HUES48 (cell line): ENCODE results near the gene SETMAR.

Experiments used
- H3K27ac ChIP-seq: one replicate; pipeline ENCODE4 v1.7.0; 2013; ENCODE audit warnings: low read depth, low read length, inconsistent platforms
- H3K27me3 ChIP-seq: 2 replicates; pipeline ENCODE4 v1.6.1; 2013; ENCODE audit warnings: mild to moderate bottlenecking, low read length; ENCODE audit not compliant: control insufficient read depth, insufficient read depth
- H3K36me3 ChIP-seq: 2 replicates; pipeline ENCODE4 v1.6.1; 2013; ENCODE audit warnings: low read length; ENCODE audit not compliant: control insufficient read depth, insufficient read depth
- H3K4me1 ChIP-seq: 2 replicates; pipeline ENCODE4 v1.6.1; 2013; ENCODE audit warnings: mild to moderate bottlenecking, low read length; ENCODE audit not compliant: control insufficient read depth, insufficient read depth
- H3K4me3 ChIP-seq: 2 replicates; pipeline ENCODE4 v1.5.1; 2013; ENCODE audit warnings: mild to moderate bottlenecking, low read depth, low read length
- H3K9ac ChIP-seq: 2 replicates; pipeline ENCODE4 v1.6.1; 2013; ENCODE audit warnings: mild to moderate bottlenecking, low read depth, low read length, moderate library complexity
- H3K9me3 ChIP-seq: 2 replicates; pipeline ENCODE4 v1.6.1; 2013; ENCODE audit warnings: low read length; ENCODE audit not compliant: control insufficient read depth, insufficient read depth

Gene SETMAR

DNA sequence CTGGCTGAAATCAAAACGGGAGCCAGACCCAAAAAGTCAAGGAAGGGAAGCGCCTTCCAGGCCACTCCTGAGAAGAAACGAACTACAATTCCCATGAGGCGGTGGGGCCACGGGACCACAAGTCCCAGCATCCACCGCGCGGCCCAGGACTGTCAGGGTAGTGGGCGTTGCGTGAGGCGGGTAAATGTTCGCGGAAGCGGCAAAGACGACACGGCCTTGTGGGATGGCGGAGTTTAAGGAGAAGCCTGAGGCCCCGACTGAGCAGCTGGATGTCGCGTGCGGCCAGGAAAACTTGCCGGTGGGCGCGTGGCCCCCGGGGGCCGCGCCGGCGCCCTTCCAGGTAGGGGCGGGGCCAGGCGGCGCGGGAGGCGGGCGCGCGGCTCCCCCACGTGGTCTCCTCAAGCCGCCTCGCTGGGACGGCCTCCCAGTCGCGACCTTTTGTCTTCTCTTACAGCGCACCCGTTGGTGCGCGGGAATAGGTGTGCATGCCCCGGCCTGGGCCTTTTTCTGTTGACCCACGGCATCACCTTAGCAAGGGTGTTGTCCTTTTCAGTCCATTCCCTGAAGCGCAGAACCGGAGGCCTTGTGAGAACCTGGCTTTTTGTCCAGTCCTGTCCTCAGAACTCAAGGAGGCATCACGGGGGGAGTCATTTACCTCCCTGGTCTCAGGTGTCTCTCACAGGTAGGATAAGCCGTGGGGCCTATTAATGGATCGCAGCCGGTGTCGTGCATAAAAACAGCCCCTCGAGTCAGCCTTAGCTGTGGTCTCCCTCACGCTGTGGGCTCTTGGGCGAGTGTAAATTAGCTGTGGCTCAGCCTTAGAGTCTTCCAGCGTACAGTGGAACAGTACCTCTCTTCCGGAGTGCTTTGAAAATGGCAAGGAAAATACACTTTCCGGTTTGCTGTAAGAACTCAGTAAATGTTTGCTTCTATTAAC lies at the start of gene SETMAR:
SETMAR (plus strand) TSS at position 183 of the 937 bp plus-strand sequence; CDS start at position 185, 2 bp downstream.
- Histone ChIP-seq H3K4me3 (peak within 1 kb of the TSS; percentile 81), H3K4me1 (peaks cover 17% of the 10 kb centered on the region), H3K9ac (peak within 1 kb of the TSS; percentile 96), H3K27ac (peak within 1 kb of the TSS; percentile 81), H3K27me3 (no peaks in the 10 kb centered on the region), H3K9me3 (no peaks in the 10 kb centered on the region), H3K36me3 (peaks cover 8% of the 10 kb centered on the region)

DNA sequence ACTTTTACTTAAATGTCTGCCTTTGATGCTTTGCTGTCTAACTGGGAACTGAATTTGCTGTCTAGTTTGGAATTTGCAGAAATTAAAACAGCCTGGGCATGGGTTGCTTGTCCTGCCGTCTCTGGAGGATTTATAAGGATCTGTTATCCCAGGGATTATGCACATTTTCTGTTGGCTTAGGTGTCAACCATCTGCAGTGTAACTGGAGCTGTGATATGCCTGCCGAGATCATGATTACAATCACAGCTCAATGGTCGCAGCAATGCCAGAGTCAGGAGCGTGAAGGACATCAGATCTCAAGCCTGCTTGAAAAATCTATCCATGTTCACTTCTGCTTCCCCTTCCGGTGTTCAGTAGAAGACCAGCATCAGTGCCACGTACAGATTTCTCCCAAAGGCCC lies 41.8 kb upstream of the SETMAR start:
- H3K4me3 ChIP-seq: no peak overlapping the region
- no peaks in the 10 kb centered on the region for H3K9me3 ChIP-seq
- H3K4me1 ChIP-seq: no peaks in the 10 kb centered on the region

DNA sequence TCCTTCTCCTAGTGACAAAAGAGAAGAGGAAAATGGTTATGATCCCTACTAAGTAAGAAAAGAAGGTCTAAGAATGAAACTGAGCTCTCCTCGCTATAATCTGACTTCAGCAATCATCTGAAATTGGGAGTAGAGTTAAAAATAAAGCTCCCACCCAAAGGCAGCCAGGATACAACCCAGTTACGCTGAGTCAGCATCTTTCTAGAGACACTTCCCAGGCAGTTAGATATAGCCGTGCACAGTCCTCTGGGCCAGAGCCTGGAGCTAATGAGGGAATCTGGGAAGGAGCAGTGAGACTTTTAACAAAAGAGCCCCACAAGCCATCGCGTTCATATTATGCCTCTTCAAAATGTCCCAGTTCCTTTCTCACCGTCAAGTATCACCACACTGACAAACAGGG lies 39.1 kb upstream of the SETMAR start:
- Histone ChIP-seq H3K4me3 (no peak overlapping the region), H3K4me1 (no peaks in the 10 kb centered on the region), H3K9ac (no peak overlapping the region), H3K27me3 (no peaks in the 10 kb centered on the region), H3K9me3 (no peaks in the 10 kb centered on the region), H3K36me3 (no peaks in the 10 kb centered on the region), H3K27ac (no peak overlapping the region)

More for the DNA sequence above, 41.8 kb upstream of the SETMAR start:
- Histone ChIP-seq H3K9ac (no peak overlapping the region), H3K27me3 (no peaks in the 10 kb centered on the region), H3K36me3 (no peaks in the 10 kb centered on the region), H3K27ac (no peak overlapping the region)

DNA sequence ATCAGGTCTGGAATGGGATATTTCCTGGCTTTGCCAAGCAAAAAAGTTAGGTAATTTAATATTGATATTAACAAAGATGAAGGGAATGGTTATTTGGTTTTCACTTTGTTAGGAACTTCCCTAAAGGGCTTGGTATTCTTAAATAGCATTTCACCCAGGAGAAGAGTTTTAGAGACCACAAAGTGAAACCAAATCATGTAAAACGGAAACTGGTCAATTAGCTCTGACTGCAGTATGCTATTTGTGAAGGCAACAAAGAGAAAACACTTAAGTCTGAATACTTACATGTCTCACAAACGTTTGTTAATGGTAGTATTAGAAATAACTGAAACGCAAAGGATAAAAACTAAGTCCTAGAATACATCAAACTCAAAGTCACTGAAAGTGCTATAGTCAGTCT lies 32.4 kb upstream of the SETMAR start:
- Histone ChIP-seq H3K4me3 (no peak overlapping the region), H3K4me1 (0 out of 2 replicates have a peak, but pooled peaks cover 4% of the 10 kb centered on the region), H3K9me3 (no peaks in the 10 kb centered on the region), H3K27ac (no peak overlapping the region), H3K9ac (no peak overlapping the region), H3K36me3 (no peaks in the 10 kb centered on the region), H3K27me3 (no peaks in the 10 kb centered on the region)

DNA sequence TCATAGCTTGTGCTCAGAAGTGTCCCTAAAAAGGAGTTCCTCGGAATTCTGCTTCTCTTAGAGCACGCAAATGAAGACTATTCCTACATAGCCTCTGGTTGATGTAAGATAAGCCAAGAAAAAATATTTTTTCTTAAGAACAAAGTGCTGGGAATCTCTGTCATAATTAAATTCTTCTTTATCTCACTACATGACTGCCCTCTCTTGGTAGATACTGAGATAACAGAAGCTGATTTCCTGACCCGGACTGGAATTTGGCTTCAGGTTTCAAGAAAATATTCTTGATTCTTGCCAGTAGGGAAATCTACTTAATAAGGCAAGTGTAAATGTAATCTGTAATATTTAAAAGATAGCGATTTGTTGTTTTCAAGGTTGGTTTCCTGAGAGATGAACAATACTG lies 31.3 kb upstream of the SETMAR start:
- H3K36me3 ChIP-seq: no peaks in the 10 kb centered on the region
- H3K27ac ChIP-seq: no peak overlapping the region
- no peak overlapping the region for H3K4me3 ChIP-seq
- no peak overlapping the region for H3K9ac ChIP-seq
- H3K27me3 ChIP-seq: no peaks in the 10 kb centered on the region
- H3K4me1 ChIP-seq: 0 out of 2 replicates have a peak, but pooled peaks cover 4% of the 10 kb centered on the region
- H3K9me3 ChIP-seq: no peaks in the 10 kb centered on the region

DNA sequence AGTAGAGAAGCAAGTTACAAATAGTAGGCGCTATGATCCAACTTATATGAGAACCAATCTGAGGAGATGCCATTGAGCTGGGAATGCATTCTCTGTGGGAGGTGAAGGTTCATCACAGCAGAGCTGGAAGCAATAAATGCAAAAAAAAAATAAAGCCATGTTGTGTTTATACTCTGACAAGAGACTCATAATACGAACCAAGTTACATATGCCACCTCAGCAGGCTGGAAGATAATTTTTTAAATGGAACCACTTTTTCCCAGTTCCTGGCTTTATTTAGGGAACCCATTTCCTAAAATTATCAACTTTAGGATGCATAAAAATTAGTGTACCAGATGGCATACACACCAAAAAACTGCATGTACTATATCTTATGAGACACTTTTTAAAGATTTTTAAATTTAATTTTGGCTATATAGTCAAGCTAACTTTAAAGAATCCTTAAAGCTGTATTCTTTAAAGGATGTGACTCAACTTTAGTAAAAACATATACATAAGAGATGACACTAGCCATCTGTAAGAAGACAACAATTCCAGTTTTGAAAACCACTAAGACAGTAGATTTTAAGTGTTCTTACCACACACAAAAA lies 23.6 kb upstream of the SETMAR start:
- peaks cover under 1% of the 10 kb centered on the region; the same call in 1 of the 2 replicates for H3K4me1 ChIP-seq
- H3K27ac ChIP-seq: no peak overlapping the region
- H3K36me3 ChIP-seq: no peaks in the 10 kb centered on the region
- H3K9me3 ChIP-seq: no peaks in the 10 kb centered on the region
- no peak overlapping the region for H3K9ac ChIP-seq
- H3K27me3 ChIP-seq: no peaks in the 10 kb centered on the region
- no peak overlapping the region for H3K4me3 ChIP-seq

DNA sequence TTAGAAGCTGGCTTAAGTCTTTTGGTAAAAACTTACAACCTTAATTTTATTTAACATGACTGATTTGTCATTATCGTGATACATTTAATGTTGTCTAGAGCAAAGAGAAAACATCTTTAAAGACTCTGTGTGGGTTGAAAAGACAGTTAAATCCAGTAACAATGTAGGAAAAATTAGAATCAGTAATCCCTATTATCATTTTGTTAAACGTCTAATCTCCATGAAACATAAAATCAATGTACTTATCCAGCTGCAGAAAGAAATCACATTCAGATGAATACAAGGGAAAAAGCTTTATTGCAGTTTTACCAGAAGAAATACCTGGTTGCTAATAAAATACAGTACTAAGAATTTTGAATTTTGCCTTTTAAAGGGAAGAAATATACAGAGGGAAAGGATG lies 21.2 kb upstream of the SETMAR start:
- Histone ChIP-seq H3K9ac (no peak overlapping the region), H3K27ac (no peak overlapping the region), H3K4me1 (peaks cover 4% of the 10 kb centered on the region; the same call in 1 of the 2 replicates), H3K27me3 (no peaks in the 10 kb centered on the region), H3K36me3 (no peaks in the 10 kb centered on the region), H3K4me3 (no peak overlapping the region), H3K9me3 (no peaks in the 10 kb centered on the region)

DNA sequence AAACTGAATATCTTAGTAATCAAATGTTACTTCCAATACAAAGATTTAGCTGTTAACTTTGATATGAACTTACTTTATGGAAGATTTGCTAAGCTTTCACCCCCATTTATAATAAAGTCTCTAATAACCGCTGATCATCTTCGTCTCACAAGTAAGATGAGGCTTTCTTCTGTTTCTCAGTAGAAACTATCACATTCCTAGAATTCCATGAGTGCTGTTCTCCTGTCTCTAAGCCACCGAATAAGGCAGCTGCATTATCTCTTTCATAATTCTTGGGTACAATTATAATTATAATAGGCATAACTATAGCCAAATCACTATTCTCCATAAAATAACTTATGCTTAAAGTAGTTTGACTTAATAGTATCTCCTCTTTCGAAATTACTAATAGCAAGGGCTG lies 18.3 kb upstream of the SETMAR start:
- no peak overlapping the region for H3K4me3 ChIP-seq
- H3K36me3 ChIP-seq: no peaks in the 10 kb centered on the region
- no peak overlapping the region for H3K27ac ChIP-seq
- peaks cover 4% of the 10 kb centered on the region; the same call in 1 of the 2 replicates for H3K4me1 ChIP-seq
- no peaks in the 10 kb centered on the region for H3K9me3 ChIP-seq
- H3K9ac ChIP-seq: no peak overlapping the region
- H3K27me3 ChIP-seq: no peaks in the 10 kb centered on the region

DNA sequence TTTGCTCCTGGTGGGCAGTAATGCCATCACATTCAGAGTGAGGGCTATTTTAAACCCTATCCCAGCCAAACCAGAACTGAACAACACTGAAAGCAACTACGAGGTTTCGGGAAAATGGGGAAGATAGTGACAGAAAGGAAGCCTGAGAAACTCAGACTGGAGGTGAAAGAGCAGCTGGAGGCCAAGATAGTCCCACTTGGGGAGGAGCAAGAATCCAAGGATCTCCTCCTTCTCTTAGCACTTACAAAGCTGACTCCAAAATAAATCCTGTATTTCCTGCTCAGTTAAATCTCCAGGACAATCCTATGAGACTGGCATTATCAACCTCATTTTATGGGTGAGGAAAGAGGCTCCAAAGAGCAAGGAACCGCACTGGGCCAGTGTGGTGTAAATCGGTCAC lies 14.1 kb upstream of the SETMAR start:
- Histone ChIP-seq H3K9me3 (no peaks in the 10 kb centered on the region), H3K4me1 (peaks cover 4% of the 10 kb centered on the region; the same call in 1 of the 2 replicates), H3K4me3 (no peak overlapping the region), H3K9ac (no peak overlapping the region), H3K27ac (no peak overlapping the region), H3K27me3 (no peaks in the 10 kb centered on the region), H3K36me3 (no peaks in the 10 kb centered on the region)

DNA sequence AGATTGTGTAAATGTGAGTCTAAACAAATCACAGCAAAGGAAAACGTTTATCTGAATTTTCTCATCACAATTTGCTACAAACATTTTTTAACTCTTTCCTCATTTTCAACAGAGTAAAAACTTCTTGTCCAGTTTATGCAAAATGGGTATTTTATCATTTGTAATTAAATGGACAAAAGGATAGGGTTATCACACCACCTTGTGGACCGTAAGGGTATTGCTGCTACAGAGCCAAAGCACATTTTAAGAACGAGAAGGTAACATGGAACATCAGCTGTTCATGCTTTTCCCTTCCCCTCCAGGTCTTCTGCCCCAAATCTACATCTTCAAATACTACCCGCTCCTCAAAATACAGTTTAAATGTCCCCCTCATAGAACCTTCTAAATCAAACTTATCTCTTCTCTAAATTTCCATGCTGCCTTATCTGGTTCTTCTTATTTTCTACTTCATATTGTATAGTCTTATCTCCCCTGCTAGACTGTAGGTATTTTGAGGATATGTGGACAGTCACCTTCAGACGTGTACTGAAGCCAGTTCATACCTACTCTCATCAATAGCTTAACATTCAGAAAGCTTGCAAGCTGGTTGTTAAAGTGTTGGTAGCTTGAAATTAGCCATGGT lies 12.8 kb upstream of the SETMAR start:
- Histone ChIP-seq H3K27me3 (no peaks in the 10 kb centered on the region), H3K9ac (no peak overlapping the region), H3K4me1 (no peaks in the 10 kb centered on the region), H3K36me3 (no peaks in the 10 kb centered on the region), H3K4me3 (no peak overlapping the region), H3K27ac (no peak overlapping the region), H3K9me3 (no peaks in the 10 kb centered on the region)

DNA sequence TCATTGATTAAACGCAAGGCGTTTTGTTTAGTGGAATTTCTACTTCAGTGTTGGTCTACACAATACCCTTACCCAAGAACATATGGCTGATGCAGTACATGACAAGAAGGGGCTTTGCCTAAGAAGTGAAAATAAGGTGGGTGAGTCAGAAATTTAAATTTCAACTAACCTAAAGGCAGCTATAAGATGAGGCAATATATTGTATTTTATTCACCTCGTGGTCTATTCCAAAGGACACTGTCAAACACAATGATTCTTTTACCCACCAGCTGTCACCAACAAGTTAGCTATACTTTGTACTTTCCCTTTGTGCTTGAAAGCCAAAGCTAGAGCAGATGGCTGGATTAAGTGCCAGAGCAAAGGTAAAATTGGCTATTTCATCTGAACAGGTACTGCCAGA lies 10.9 kb upstream of the SETMAR start:
- no peaks in the 10 kb centered on the region for H3K4me1 ChIP-seq
- no peak overlapping the region for H3K27ac ChIP-seq
- H3K9me3 ChIP-seq: no peaks in the 10 kb centered on the region
- H3K36me3 ChIP-seq: no peaks in the 10 kb centered on the region
- no peak overlapping the region for H3K4me3 ChIP-seq
- H3K9ac ChIP-seq: no peak overlapping the region
- H3K27me3 ChIP-seq: no peaks in the 10 kb centered on the region
